GDM1 (cell line): ENCODE data around the gene CTSA.
A peak's percentile ranks its signal among the peaks of the same experiment; 100 is the strongest.
"Not testable (repeated sequence)": the region's sequence is repeated elsewhere in the genome, so short reads cannot be mapped to it uniquely, and the experiment has no call there.

Source experiments
- DNase-seq: peaks from one replicate; lab custom pipeline; 2025; lab: John Stamatoyannopoulos, UW

The CTSA gene

DNA sequence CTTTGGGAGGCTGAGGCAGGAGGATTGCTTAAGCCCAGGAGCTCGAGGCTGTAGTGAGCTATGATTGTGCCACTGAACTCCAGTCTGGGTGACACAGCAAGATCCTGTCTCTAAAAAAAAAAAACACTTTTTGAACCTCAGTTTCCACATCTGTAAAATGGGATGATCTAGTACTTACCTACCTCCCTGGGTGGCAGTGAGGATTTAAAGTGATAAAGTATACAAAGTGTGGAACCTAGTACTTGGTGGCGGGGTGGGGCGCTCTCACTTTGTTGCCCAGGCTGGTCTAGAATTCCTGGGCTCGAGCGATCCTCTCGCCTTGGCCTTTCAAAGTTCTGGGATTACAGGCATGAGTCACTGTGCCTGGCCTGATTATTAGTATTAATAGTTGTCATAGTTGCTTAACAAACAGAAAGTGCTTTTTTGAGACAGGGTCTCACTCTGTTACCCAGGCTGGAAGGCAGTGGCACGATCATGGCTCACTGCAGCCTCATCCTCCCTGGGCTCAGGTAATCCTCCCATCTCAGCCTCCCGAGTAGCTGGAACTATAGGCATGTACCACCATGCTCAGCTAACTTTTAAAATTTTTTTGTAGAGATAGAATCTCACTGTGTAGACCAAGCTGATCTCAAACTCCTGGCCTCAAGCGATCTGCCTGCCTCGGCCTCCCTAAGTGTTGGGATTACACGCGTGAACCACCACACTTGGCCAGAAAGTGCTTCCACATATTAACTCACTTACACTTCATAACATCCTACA is 27.8 kb downstream of the CTSA start:
- no peak for DNase-seq

DNA sequence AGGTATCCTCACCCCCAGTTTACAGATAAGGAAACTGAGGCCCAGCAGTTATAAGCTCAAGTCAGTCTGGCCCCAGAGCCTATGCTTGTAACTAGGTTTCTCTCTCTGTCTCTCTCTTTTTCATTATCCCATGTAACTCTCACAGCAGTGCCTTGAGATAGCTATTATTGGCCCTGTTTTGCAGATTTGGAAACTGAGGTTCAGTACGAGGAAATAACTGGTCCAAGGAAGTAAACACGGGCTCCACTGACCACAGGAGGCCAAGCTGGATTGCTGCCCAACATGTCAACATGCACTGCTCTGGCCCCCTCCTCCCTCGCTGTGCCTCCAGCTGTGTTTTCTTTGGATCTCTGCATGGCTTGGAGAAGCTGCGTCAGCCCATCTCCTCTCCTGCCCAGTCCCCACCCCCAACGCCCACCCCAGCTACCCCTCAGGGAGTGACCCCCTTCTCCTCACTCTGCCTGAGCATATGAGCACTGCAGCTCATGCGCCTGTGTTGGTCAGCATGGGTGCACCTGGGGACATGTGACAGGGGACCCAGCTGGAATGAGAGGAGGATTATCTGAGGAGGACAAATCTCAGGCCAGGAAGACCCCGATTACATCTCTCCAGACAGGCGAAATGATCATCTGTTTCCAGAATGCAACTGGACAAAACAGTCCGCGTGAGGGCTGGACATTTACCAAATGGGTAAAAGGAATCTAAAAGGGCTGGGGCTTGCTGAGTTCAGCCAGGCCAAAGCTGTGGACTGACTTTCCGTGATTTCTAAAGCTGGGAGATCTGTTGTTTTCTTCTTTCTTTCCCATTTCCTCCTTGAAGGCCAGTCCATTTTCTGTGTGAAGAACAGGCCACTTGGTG is 28.6 kb downstream of the CTSA start:
- no peak for DNase-seq

DNA sequence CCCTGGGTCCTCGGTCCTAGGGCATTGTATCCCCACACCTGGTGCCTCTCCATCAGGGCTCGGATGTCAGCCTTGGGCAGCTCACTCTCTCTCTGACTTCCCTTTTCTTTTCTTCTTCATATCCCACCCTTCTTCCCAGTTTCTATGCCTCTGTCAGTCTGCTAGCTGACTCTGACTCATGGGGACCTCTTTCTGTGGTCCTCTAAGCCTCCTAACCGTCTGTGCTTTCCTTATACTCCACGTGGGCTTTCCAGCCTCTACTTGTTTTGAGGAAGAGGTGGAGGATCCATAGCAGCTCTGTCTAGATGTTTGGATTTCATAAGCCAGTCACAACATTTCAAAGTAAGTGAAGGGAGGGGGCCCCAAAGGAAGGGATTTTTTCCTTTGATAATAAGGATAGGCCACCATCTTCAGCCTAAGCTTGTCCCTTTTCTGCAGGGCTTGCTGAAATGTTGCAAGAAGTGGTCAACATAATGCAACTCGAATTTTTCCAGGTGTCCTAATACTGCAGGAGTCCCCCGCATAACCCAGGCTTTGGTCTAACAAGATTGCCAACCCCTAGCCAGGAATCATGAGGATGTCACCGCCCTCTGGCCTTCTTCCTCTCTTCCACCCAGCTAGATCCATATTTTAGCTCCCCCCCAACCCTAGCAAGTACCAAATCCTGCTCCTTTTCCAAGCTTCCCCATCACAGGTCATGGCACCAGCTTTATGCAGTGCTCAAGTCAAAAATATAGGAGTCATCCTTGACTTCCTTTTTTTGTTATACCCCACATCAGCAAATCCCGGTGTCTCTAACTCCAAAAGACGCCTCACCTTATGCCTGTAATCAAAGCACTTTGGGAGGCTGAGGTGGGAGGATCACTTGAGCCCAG is 29.6 kb downstream of the CTSA start:
- no peak for DNase-seq

DNA sequence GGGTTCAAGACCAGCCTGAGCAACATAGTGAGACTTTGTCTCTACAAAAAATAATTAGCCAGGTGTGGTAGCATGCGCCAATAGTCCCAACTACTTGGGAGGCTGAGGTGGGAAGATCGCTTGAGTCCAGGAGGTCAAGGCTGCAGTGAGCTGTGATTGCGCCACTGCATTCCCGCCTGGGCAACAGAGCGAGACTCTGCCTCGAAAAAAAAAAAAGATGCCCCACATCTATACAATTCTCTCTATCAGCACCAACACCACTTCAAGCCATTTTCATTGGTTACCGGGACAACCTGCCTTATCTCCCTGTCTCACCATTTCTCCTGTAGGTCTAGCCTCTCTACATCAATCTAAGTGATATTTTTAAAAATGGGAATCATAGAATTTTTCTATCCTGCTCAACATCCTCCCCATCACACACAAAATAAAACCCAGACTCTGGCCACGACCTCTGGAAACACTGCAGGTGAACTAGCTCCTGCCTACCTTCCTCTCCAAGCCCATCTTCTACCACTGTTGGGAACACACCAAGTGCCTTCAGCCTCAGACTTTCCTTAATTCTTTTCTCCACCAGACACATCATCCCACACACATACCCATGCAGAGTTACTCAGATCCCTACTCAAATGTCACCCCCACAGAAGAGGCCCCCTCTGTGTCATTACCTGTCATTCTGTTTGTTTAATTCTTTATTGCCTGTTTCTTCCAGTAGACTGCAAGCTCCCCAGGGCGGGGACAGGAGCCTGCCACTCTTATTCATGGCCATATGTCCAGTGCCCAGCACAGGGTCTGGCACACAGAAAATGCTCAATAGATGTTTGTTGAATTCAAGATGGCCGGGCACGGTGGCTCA is 30.4 kb downstream of the CTSA start:
- DNase-seq = no peak

DNA sequence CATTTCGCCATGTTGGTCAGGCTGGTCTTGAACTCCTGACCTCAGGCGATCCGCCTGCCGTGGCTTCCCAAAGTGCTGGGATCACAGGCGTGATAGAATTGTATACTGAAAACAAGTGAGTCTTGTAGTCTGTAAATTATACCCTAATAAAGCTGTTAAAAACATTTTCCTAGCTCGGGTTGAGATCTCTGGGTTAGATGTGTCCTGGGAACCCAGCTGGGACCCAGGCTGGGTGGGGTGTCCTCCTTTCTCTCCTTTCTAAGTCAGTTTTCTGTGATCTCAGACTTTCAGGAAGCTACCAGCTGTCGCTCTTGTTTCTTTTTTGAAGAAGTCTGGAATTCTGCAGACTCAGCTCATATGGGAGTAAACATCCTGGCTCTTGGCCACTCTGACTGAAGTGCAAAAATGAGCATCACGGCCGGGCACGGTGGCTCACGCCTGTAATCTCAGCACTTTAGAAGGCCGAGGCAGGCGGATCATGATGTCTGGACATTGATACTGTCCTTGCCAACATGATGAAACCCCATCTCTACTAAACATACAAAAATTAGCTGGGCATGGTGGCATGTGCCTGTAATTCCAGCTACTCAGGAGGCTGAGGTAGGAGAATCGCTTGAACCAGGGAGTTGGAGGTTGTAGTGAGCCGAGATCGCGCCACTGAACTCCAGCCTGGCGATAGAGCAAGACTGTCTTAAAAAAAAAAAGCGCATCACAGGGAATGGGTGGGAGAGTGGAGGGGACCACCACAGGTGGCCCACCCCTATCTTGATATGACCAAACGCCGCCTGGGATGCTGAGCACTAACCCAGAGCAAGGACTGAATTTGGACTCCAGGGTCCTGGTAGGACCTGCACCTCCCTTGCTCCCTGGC is 33.5 kb downstream of the CTSA start:
- no peak for DNase-seq

DNA sequence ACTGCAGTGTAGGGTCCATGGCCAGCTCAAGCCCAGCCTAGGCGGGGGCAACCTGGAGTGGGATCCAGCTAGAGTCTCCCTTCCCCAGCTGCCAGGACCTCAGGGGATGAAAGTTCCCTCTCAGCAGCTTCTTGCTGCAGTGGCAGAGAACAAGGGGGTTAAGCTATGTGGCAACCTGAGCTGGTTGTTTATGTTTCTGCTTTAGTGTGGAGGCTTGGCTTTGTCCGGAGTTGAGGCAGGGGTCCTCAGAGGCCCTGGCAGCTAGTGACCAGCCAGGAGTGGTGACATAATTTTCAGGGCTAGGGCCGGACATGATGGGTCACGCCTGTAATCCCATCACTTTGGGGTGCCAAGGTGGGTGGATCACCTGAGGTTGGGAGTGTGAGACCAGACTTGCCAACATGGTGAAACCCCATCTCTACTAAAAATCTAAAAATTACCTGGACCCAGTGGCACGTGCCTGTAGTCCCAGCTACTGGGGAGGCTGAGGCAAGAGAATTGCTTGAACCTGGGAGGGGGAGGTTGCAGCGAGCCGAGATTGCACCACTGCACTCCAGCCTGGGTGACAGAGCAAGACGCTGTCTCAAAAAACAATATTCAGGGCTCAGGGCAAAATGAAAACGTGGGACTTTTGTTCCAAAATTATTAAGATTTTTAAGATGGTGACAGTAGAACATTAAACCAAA is 34.8 kb downstream of the CTSA start:
- no peak for DNase-seq

DNA sequence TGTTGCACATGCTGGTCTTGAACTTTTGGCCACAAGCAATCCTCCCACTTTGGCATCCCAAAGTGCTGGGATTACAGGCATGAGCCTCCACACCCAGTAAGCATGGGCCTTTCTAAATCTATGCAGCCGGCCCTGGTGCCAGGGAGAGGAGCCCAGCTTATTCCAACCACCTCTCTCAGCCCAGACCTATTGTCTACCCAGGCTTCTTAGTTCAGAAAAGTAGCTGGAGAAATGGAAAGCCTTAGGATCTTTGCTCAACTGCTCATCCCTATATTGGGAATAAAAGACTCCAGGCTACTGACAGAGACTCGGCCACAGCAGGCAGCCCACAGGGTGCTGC is 35.6 kb downstream of the CTSA start:
- no peak for DNase-seq

DNA sequence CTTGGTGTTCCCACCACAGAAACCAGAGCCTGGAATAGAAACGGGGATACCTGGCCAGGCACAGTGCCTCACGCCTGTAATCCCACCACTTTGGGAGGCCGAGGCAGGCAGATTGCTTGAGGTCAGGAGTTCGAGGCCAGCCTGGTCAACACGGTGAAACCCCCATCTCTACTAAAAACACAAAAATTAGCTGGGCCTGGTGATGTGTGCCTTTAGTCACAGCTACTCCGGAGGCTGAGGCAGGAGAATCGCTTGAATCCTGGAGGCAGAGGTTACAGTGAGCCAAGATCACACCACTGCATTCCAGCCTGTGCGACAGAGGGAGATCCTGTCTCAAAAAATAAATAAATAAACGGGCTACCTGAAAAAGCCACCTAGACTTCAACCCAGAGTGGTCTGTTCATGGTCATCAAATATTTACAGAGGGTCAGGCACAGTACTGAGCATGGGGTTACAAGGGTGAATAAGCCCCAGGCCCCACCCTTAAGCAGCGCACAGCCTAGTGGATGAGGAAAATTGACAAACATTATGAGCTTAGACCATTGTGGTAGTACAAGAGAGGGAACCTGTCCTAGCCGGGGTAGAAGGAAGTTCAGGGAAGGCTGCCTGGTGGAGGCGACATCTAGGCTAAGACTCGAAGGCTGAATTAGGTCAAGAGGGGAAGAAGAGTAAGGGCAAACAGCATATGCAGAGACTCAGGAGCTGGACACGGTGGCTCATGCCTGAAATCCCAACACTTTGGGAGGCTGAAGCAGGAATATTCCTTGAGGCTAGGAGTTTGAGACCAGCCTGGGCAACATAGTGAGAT is 36.1 kb downstream of the CTSA start:
- no peak for DNase-seq

DNA sequence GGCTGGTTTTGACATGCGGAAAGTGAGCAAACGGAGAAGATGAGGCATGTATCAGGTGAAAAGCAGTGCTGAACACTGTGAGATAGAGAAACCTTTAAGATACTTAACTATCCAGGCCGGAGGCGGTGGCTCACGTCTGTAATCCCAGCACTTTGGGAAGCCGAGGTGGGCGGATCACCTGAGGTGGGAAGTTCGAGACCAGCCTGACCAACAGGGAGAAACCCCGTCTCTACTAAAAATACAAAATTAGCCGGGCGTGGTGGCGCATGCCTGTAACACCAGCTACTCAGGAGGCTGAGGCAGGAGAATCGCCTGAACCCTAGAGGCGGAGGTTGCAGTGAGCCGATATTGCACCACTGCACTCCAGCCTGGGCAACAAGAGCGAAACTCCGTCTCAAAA is 40.5 kb downstream of the CTSA start:
- DNase-seq = not testable (repeated sequence)

DNA sequence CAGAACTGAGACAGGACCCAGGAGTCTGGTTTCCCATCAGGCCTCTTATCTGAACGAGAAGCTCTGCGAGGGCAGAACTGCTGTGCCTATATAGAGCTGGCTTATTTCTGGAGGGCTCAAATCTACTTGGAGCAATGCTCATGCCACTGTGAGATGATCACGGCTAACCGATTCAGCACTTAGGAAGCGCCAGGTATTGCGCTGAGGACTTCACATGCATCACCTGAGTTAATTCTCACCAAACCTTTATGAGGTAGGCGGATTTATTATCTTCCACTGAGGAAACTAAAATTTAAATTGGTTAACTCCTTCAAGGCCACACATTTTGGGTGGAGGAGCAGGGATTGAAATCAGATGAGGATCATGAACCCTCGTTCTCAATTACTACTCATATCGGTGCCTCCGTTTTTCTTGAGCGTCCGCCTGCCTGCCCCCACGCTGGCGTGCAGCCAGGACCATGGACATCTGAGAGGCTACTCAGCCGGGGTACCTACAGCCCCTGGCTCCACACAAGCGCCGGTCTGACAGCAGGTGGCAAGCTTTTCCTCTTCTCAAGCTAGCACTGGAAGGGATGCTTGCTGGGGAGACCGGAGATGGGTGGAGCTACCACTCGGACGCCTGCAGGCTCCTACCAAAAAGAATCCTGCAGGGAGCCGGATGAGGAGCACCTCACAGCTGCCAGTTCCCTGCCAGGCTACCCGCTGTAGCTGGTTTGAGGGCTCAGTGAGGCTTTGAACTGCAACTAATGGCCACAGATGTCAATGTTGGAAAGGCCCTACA is 42.3 kb downstream of the CTSA start:
- DNase-seq = peak; percentile 42

DNA sequence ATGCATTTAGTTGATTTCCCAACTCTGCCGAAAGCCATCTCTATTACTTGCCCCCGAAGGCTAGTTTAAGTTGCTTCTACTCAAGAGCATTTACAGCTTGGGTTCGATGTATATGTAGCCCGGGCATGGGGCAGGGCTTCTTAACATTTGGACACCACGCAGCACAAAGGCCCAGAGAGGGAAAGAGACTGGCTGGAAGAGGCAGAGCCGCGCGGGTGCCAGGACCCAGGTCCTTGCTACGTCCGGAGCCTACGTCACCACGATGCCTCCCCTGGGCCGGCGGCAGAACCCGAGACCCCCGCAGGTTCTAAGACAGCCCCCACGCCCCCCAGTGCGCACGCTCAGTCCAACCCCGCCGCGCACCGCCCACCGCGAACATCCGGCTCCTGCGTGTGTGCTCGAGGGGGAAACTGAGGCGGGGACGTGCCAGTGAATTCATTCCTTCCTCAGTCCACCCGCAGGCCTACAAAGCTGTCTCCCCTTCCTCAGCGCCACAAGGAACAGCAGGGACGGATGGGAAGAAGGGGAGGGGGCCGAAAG is 43.0 kb downstream of the CTSA start:
- DNase-seq = peak; percentile 65

DNA sequence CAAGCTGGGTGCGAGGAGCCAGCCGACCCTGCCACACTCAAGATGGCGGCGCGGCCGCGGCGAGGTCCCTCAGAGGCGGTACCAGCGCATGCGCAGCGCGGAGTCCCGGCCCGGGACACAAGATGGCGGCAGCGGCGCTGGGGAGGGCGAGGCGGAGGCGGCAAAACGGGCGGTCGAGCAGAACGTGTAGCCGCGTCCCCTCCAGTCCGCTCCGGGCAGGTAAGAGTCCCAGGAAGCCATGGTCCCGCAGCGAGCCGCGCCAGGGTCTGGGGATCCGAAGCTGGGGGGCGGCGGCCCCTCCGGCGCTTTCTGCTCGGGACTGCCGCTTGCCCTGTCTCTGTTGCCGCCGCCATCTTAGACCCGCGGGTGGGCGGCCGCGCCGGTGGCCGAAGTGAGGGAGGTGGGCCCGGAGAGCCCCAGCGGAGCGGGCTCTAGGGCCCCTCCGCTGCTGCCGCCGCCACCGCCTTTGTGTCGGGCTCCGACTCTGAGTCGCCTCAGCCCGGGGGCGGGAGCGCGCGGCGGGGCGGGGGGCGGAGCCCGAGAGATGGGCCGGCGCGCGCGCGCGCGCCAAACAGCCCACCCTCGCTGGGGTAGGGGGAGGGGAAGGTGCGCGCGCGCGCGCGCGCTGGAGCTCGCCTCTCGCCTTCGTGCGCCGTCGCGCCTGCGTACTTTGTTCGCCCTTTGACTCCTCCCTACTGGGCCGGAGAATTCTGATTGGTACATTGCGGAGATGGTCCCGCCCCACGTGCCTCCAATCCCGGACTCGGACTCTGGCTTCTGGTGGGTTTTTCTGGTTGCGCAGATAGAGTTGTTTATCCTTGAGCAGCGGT is 43.7 kb downstream of the CTSA start, which contains the start of gene PCIF1:
Gene PCIF1 (plus strand): TSS at position 98 of the 830 bp plus-strand sequence. CDS start 4,317 bp downstream, outside the sequence.
- peak; percentile 95 for DNase-seq

DNA sequence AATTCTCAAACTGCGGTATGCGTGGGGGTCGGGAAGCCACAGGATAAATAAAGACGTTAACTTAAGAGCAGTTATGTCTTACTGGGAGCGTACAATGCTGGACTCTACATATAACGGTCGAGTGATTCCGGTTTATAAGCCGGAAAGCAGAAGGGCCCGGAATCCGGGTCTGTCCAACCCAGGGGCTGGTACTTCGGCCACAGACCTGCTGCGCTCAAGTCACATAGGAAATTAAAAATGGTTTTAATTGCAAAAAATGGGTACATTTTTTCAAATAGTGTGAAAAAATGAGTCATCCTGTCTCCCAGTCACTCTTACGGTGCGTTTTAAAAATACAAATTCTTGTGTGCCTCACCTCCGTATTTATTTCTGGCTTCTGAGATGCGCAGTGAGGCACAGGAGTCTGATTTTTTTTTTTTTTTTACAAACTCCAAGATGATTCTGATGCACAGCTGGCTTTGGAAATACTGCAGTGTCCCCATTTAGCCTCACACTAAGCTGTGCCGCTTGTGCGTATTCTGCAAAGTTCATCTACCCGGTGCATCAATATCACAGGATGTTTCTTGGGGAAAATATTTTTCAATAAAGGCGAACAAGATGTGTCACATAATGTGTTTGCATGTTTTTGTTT is 44.4 kb downstream of the CTSA start:
- DNase-seq = no peak

DNA sequence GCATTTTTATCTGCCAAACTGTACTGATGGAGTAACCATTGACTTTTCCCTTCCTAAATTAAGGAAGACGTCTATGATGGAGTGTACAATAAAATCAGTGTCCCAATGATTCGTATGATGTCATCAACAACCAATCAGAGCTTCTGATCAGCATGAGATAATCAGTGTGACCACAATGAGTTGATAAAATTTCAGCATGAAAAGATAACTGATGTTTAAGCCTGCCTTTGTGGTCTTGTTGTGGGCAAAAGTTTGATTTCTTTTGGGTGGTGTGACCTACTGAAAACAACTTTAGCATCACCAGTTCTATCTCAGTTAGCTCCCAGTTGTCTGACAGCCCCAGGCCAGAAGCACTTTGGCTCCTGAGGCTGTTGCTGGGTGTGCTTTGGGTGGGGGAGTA is 46.6 kb downstream of the CTSA start:
- DNase-seq = no peak

DNA sequence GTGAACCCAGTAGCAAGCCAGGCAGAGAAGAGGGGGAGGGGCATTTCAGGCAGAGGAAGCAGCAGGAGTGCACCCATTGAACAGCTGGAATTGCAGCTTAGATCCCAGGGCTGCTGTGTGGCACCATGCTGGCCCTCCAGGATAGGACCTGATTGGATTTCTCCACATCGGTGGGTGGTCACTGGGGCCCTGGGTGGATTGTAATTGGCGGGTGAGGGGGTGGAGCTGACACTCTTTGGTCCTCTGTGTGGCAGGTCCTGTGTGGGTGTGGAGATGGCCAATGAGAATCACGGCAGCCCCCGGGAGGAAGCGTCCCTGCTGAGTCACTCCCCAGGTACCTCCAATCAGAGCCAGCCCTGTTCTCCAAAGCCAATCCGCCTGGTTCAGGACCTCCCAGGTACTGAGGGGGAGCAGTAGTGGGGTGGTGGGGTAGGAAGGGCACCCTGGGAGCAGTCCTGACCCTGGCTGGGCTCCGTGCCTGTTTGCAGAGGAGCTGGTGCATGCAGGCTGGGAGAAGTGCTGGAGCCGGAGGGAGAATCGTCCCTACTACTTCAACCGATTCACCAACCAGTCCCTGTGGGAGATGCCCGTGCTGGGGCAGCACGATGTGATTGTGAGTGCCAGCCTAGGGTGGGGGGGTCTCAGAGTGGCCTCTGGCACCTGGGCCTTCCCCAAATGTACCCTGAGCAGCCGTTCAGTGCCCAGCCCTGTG is 47.7 kb downstream of the CTSA start:
- no peak for DNase-seq

DNA sequence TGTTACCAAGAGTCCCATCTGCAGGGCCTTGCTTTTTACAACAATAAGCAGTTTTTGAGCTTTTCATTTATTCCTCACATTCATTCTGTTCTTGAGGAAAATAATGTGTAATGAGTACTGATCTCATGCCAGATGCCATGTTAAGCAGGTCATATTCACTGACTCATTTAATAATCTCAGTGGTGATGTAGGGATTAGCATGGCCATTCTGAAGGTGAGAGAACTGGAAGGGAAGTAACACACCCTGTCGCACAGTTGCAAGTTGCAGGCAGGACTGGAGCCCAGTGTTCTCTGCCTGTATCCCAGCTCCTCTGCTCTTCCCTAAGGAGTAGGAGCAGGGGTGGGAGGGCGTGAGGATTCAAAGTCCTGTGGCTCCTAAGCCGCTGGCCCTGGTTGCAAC is 48.9 kb downstream of the CTSA start:
- DNase-seq = no peak
